Measurements from ENCODE around the gene TMEM151A. TPM values are rescaled to one million over a fixed set of nuclear protein-coding genes. Genes with fewer than 3 reads are reported as not detected.
"Not testable (repeated sequence)": the region's sequence is repeated elsewhere in the genome, so short reads cannot be mapped to it uniquely, and the experiment has no call there.

TMEM151A gene
- total and polyA plus RNA-seq, 5 experiments from 2014 or later: 0.13 TPM; not detected in 4

- Mint-ChIP-seq H3K36me3 (peaks cover 0 to 4% (median 4%) of the 10 kb centered on the region in 3 donors), H3K4me1 (peaks cover 42 to 82% (median 66%) of the 10 kb centered on the region in 4 donors), H3K27ac (peak overlapping the region; percentile 84 to 100 (median 100)), H3K4me3 (peak overlapping the region; percentile 73 to 97 (median 90)), H3K27me3 (no peaks in the 10 kb centered on the region), H3K9me3 (peaks cover 0 to 6% (median 0%) of the 10 kb centered on the region in 9 donors)
- DNase-seq (no peak), ATAC-seq (no peak)
- POLR2A ChIA-PET: interaction anchor here (1.2 to 7.7 kb wide), 8 partner anchors 7 to 53 kb away, joined by 3 to 126 read pairs (median 13); partner anchors contain the start of genes B4GAT1, BRMS1, RAB1B and RIN1
Observed at GRCh38 chr11:66318600-66318970, 26.9 kb downstream of the TMEM151A start.

- not testable (repeated sequence) for H3K27me3 Mint-ChIP-seq, ATAC-seq, H3K36me3 Mint-ChIP-seq, H3K9me3 Mint-ChIP-seq, DNase-seq
- peaks cover 40 to 76% (median 69%) of the 10 kb centered on the region in 4 donors for H3K4me1 Mint-ChIP-seq
- H3K27ac Mint-ChIP-seq: peak overlapping the region; percentile 84 to 100 (median 99)
- peak overlapping the region in 1 of 10 donors; percentile 42 for H3K4me3 Mint-ChIP-seq
- POLR2A ChIA-PET: interaction anchor here (1.3 kb wide), 1 partner anchor 8 kb away, joined by 6 read pairs; no protein-coding TSS in a partner anchor
Observed at GRCh38 chr11:66320289-66320688, 28.6 kb downstream of the TMEM151A start.

- not testable (repeated sequence) for H3K36me3 Mint-ChIP-seq, ATAC-seq, DNase-seq, H3K27me3 Mint-ChIP-seq, H3K4me3 Mint-ChIP-seq, H3K9me3 Mint-ChIP-seq
- Mint-ChIP-seq H3K4me1 (peaks cover 36 to 76% (median 69%) of the 10 kb centered on the region in 4 donors), H3K27ac (peak overlapping the region in 5 of 10 donors; percentile 21 to 100 (median 80))
- POLR2A ChIA-PET: interaction anchor here (1.3 kb wide), 1 partner anchor 8 kb away, joined by 6 read pairs; no protein-coding TSS in a partner anchor
Observed at GRCh38 chr11:66320748-66321147, 29.1 kb downstream of the TMEM151A start.

DNA sequence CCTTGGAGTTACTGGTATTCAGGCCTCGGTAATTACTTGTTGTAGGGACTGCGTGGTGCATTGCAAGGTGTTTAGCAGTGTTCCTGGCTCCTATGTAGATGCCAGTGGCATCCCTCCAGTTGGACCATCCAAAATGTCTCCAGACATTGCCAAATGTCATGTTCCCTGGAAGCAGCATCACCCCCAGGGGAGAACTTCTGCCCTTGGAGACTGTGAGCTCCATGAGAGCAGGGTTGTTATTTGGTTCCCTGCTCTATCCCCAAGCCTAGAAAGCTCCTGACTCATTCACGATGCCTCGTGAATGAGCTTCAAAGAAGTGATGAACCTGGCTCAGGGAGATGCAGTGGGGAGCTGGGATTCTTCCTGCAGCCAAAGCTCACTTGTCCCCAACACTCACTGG lies 29.9 kb downstream of the TMEM151A start:
- POLR2A ChIA-PET: interaction anchor here (0.8 to 2.0 kb wide), 4 partner anchors 9 to 40 kb away, joined by 3 to 48 read pairs (median 4); no protein-coding TSS in a partner anchor
- ATAC-seq: no peak
- H3K9me3 Mint-ChIP-seq: peaks cover 0 to 6% (median 0%) of the 10 kb centered on the region in 9 donors
- H3K36me3 Mint-ChIP-seq: no peaks in the 10 kb centered on the region
- no peaks in the 10 kb centered on the region for H3K27me3 Mint-ChIP-seq
- H3K27ac Mint-ChIP-seq: peak overlapping the region in 7 of 10 donors; percentile 31 to 96 (median 92)
- H3K4me1 Mint-ChIP-seq: peaks cover 36 to 78% (median 71%) of the 10 kb centered on the region in 4 donors
- no peak for DNase-seq
- no peak overlapping the region for H3K4me3 Mint-ChIP-seq

GRCh38 chr11:66322732-66323427 lies 31.2 kb downstream of the TMEM151A start:
- Mint-ChIP-seq H3K4me3 (peak overlapping the region in 2 of 10 donors; percentile 9 to 10), H3K4me1 (peaks cover 44 to 83% (median 75%) of the 10 kb centered on the region in 4 donors)

DNA sequence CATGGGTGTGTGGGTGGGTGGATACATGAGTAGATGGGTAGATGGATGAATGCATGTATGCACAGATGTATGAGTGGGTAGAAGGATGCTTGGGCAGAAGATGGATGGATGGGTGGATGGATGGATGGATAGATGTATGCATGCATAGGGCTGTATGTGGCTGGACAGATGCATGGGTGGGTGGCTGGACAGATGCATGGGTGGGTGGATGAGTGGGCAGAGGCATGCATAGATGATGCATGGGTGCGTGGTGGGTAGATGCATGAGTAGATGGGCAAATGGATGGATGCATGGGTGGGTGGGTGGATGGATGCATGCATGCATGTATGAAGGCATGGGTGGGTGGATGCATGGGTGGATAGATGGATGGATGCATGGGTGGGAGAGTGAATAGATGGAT lies 32.0 kb downstream of the TMEM151A start:
- H3K27ac Mint-ChIP-seq: peak overlapping the region in 8 of 10 donors; percentile 57 to 92 (median 72)
- ATAC-seq (no peak), DNase-seq (no peak)
- H3K9me3 Mint-ChIP-seq: peaks cover 0 to 2% (median 0%) of the 10 kb centered on the region in 9 donors
- peak overlapping the region in 2 of 10 donors; percentile 1 to 38 for H3K4me3 Mint-ChIP-seq
- no peaks in the 10 kb centered on the region for H3K27me3 Mint-ChIP-seq
- POLR2A ChIA-PET: interaction anchor here (1.0 to 4.0 kb wide), 3 partner anchors 9 to 65 kb away, joined by 3 to 126 read pairs (median 5); partner anchors contain the start of genes BRMS1 and CD248
- H3K36me3 Mint-ChIP-seq: no peaks in the 10 kb centered on the region
- H3K4me1 Mint-ChIP-seq: peaks cover 42 to 83% (median 75%) of the 10 kb centered on the region in 4 donors

More at GRCh38 chr11:66322732-66323427, 31.2 kb downstream of the TMEM151A start:
- DNase-seq: no peak
- peaks cover 0 to 6% (median 0%) of the 10 kb centered on the region in 9 donors for H3K9me3 Mint-ChIP-seq
- no peaks in the 10 kb centered on the region for H3K27me3 Mint-ChIP-seq
- no peak for ATAC-seq
- no peaks in the 10 kb centered on the region for H3K36me3 Mint-ChIP-seq
- POLR2A ChIA-PET: interaction anchor here (1.0 to 2.0 kb wide), 3 partner anchors 10 to 23 kb away, joined by 3 to 48 read pairs (median 4); partner anchors contain the start of gene RIN1
- peak overlapping the region; percentile 89 to 98 (median 94) for H3K27ac Mint-ChIP-seq

DNA sequence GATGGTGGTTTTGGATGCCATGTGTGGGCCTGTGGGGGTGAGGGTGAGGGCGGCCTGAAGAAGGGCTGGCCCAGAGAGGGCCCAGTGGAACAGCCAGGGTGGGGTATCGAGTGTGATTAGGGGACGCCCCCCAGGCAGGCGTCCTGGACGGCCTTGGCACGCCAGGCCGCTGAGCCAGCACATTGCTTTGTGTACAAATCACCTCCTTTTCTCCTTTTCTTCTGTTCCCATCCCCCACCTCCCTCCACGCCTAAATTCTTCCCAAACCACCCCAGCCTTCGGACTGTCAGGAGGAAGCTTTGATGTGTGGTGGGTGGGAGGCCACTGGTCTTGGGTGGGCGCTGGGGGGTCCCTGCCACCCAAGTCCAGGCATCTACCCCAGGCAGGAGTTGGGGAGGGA lies 33.0 kb downstream of the TMEM151A start:
- POLR2A ChIA-PET: interaction anchor here (0.6 to 4.0 kb wide), 5 partner anchors 10 to 1205 kb away, joined by 3 to 126 read pairs (median 3); partner anchors contain the start of genes BRMS1 and CD248

GRCh38 chr11:66325263-66325671 lies 33.6 kb downstream of the TMEM151A start:
- ATAC-seq (no peak), DNase-seq (no peak)
- Mint-ChIP-seq H3K9me3 (no peaks in the 10 kb centered on the region), H3K36me3 (no peaks in the 10 kb centered on the region), H3K4me1 (peaks cover 36 to 73% (median 63%) of the 10 kb centered on the region in 4 donors), H3K27ac (peak overlapping the region; percentile 81 to 96 (median 91)), H3K4me3 (peak overlapping the region in 3 of 10 donors; percentile 56 to 67 (median 63)), H3K27me3 (no peaks in the 10 kb centered on the region)
- POLR2A ChIA-PET: interaction anchor here (0.6 to 4.0 kb wide), 4 partner anchors 10 to 1205 kb away, joined by 3 to 126 read pairs (median 4); partner anchors contain the start of genes BRMS1 and CD248

More for the DNA sequence above, 33.0 kb downstream of the TMEM151A start:
- no peaks in the 10 kb centered on the region for H3K36me3 Mint-ChIP-seq
- ATAC-seq (no peak), DNase-seq (no peak)
- H3K4me1 Mint-ChIP-seq: peaks cover 36 to 78% (median 69%) of the 10 kb centered on the region in 4 donors
- H3K4me3 Mint-ChIP-seq: peak overlapping the region in 4 of 10 donors; percentile 1 to 37 (median 16)
- peaks cover 0 to 2% (median 0%) of the 10 kb centered on the region in 9 donors for H3K9me3 Mint-ChIP-seq
- no peaks in the 10 kb centered on the region for H3K27me3 Mint-ChIP-seq
- peak overlapping the region in 8 of 10 donors; percentile 42 to 93 (median 78) for H3K27ac Mint-ChIP-seq

GRCh38 chr11:66326261-66327111 lies 34.8 kb downstream of the TMEM151A start:
- Mint-ChIP-seq H3K27ac (peak overlapping the region; percentile 81 to 96 (median 91)), H3K9me3 (no peaks in the 10 kb centered on the region), H3K36me3 (no peaks in the 10 kb centered on the region), H3K4me3 (peak overlapping the region in 8 of 10 donors; percentile 26 to 74 (median 65)), H3K4me1 (peaks cover 36 to 68% (median 60%) of the 10 kb centered on the region in 4 donors), H3K27me3 (no peaks in the 10 kb centered on the region)
- peak in 5 of 10 donors; percentile 41 to 75 (median 45) for DNase-seq
- peak; percentile 54 to 56 for ATAC-seq
- POLR2A ChIA-PET: interaction anchor here (0.6 to 4.0 kb wide), 7 partner anchors 9 to 68 kb away, joined by 3 to 126 read pairs (median 3); partner anchors contain the start of genes CD248 and SLC29A2

DNA sequence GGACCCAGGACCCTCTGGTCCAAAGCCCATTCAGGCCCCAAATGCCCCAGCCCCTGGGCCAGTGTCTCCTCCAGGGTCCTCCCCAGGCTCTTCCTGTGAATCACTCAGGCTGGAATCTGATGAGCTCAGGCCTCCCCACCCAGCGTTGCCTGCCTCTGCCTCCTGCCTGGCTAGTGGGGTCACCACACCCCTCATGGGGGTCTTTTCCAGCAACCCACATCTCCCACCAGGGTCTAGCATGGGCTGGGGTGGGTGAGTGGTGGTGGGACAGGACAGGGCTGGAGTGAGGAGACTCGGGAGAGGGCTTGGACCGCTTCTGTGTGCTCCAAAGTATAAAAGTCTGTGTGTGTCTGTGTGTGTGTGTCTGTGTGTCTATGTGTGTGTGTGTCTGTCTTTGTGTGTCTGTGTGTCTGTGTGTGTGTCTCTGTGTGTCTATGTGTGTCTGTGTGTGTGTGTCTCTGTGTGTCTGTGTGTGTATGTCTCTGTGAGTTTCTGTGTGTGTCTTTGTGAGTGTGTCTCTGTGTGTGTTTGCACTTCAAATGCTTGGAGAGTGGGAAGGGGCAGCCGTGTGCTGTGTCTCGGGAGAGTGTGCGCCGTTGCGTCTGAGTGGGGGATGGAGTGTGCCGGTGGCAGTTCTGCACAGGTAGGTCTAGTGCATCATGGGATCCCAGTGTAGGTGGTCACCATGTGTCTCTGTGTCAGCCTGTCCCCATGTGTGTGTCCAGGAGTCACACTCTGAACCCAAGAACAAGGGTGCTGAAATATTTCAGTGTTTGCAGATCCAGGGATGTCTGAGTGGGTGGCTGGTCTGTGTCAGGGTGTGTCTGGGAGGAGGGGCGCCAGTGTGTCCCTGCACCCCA lies 35.7 kb downstream of the TMEM151A start:
- H3K4me1 Mint-ChIP-seq: peaks cover 33 to 59% (median 53%) of the 10 kb centered on the region in 4 donors

DNA sequence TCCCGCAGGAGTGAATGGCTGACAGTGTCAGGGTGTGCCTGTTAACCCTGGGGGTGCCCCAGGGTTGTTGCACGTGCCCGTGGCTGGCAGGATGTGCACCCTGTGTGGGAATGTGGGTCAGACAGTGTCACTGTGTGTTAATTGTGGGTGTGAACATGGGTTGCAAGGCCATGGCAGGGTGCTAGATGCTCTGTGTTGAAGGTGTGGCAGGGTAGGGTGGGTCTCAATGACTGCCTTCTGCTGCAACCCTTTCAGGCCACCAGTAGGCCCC lies 36.3 kb downstream of the TMEM151A start:
- Mint-ChIP-seq H3K4me3 (peak overlapping the region in 6 of 10 donors; percentile 20 to 88 (median 68)), H3K27me3 (no peaks in the 10 kb centered on the region), H3K9me3 (no peaks in the 10 kb centered on the region), H3K4me1 (peaks cover 31 to 53% (median 50%) of the 10 kb centered on the region in 4 donors), H3K36me3 (no peaks in the 10 kb centered on the region), H3K27ac (peak overlapping the region; percentile 85 to 95 (median 91))
- POLR2A ChIA-PET: interaction anchor here (5.1 kb wide), 1 partner anchor 16 kb away, joined by 45 read pairs; no protein-coding TSS in a partner anchor
- DNase-seq (peak in 3 of 10 donors; percentile 31 to 80 (median 41)), ATAC-seq (peak; percentile 41 to 60)

More for the DNA sequence above, 35.7 kb downstream of the TMEM151A start:
- peak overlapping the region; percentile 85 to 95 (median 91) for H3K27ac Mint-ChIP-seq
- H3K36me3 Mint-ChIP-seq: no peaks in the 10 kb centered on the region
- H3K4me3 Mint-ChIP-seq: peak overlapping the region in 9 of 10 donors; percentile 20 to 88 (median 61)
- H3K9me3 Mint-ChIP-seq: no peaks in the 10 kb centered on the region
- ATAC-seq (no peak), DNase-seq (no peak)
- H3K27me3 Mint-ChIP-seq: no peaks in the 10 kb centered on the region
- POLR2A ChIA-PET: interaction anchor here (0.7 to 4.0 kb wide), 4 partner anchors 12 to 45 kb away, joined by 3 to 126 read pairs (median 4); partner anchors contain the start of genes CD248 and SLC29A2
